ENCODE results near the gene TMEM167B.
"Not testable (repeated sequence)": the region's sequence is repeated elsewhere in the genome, so short reads cannot be mapped to it uniquely, and the experiment has no call there.

Gene TMEM167B

DNA sequence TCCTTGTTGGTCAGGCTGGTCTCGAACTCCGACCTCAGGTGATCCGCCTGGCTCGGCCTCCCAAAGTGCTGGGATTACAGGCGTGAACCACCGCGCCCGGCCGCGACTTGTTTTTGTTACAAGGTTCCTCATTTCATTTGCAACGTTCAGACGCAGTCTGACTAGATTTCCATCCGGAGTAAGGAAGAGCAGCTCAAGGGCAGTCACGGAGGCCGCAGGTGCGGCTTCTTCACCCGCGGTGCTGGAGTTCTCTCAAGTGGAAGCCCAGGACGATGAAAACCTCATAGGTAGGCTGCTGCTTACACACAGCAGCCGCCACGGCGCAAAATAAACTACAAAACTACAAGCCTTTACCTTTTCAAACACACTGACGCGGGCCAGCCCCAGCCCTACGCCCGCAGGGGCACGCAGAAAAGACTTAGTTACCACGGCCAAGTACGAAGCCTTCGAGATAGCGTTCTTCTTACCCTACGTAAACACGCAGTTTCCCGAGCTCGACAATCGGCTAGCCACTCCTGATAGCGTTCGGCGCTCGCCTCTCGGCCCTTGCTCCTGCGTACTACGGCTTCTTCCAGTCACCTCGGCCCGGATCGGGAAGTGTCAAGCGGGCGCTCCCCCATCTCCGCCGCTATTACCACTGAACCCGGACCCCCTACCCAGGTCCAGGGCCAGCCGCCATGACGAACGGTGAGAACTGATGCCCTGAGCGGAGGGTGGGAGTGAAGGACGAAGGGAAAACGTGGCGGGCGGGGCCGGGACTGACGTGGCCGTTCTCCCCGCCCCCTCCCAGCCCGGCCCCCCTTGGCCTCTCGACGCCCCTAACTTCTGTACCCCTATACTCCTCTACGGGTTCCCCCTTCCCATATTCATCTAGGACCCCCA is at the start of gene TMEM167B:
Gene TMEM167B (plus strand): TSS at position 569 of the 882 bp plus-strand sequence. CDS start 109 bp downstream, at position 678.
- no peak for TF ChIP-seq Cebpa-rat (IDR thresholded peaks at IDR 0.05)
- peak within 1 kb of the TSS; percentile 85 for H3K4me3 ChIP-seq
- peak within 1 kb of the TSS; percentile 88 for H3K4me2 ChIP-seq
- H3K27ac ChIP-seq: peak within 1 kb of the TSS; percentile 76
- peaks cover 30% of the 10 kb centered on the region for H3K4me1 ChIP-seq
- peaks cover 23% of the 10 kb centered on the region for H3K36me3 ChIP-seq
- H3K9me3 ChIP-seq: no peaks in the 10 kb centered on the region
- peak within 1 kb of the TSS; percentile 81 for H3K9ac ChIP-seq
- H3K27me3 ChIP-seq: no peaks in the 10 kb centered on the region
- peaks cover under 1% of the 10 kb centered on the region; the same call in 1 of the 2 replicates for H4K20me1 ChIP-seq

DNA sequence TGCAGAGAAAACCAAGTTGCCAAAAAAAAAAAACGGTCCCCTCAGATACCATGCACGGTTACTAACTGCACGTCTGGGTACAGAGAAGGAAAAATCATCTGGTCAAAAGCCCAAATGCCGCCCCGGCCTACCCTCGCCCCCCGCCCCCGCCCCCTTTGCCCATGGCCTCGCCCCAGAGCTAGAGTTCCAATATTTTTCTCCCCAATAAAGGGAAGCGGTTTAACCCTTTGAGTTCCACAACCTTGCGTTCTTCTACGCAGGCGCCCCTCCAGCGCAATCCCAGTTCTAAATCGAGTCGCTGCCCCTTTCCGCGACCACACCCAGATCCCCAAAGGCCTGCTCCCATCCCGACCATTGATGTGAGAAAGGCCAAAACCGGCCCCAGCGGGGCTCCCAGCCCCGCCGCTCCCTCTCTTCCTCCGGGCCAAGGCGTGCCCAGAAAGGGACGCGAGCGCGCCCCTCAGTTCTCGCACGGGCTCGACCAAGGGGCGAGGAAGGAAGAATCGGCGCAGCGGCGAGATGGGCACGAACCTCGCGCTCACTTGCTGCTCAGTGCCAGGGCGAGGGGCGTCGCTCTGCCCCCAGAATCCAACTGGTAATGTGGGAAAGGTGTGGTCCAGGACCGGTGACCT is 49.5 kb upstream of the TMEM167B start:
- Histone ChIP-seq H3K27ac (peak overlapping the region; percentile 78), H3K27me3 (no peaks in the 10 kb centered on the region), H3K4me2 (peak overlapping the region; percentile 89), H3K4me1 (peaks cover 19% of the 10 kb centered on the region), H3K4me3 (peak overlapping the region; percentile 99), H3K36me3 (peaks cover 5% of the 10 kb centered on the region; the same call in 1 of the 2 replicates), H3K9me3 (no peaks in the 10 kb centered on the region), H3K9ac (peak overlapping the region; percentile 87), H4K20me1 (peaks cover 24% of the 10 kb centered on the region)
- TF ChIP-seq Cebpa-rat (IDR thresholded peaks at IDR 0.05): no peak

DNA sequence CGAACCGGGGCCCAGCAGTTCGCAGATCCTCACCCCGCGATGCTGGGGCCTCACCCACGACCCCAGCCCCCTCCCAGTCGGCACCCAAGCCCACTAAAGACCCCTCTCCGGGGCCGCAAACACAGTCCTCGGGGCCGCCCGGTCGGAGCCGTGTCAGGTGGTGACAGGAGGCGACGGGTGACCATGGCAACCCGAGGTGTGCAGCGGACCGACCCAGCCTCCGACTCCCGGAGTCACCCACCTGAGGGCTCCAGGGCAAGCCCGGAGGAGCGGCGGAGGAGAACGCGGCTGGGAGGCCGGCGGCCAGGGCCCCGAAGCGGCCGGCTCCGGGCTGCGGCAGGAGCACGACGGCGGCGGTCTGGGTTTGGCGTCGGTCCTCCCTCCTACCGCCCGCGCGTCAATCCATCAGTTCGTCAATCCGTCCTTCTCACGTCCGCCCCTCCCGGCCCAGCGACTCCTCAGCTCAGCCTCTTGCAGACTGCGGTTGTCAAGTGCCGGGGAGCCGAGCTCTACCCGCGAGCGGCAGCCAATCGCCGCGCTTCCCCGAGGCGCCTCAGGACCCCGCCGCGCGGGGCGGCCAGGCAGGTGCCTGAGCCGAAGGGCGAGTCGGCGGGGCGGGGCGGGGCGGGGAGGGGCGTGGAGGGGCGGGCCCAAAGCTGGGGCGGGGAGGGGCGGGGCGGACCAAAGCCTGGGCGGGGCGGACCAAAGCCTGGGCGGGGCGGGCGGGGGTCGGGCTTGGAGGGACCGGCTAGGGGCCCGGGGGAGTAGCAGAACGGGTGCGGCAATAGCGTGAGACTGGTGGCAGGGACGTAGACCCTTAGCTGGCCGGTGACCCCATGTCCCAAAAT is 48.7 kb upstream of the TMEM167B start, which contains the start of gene WDR47:
Gene WDR47 (minus strand): TSS at position 482 of the 848 bp plus-strand sequence. CDS start 18,590 bp downstream, outside the sequence.
- peak within 1 kb of the TSS; percentile 87 for H3K9ac ChIP-seq
- peaks cover 18% of the 10 kb centered on the region; the same call in 1 of the 2 replicates for H4K20me1 ChIP-seq
- peaks cover 19% of the 10 kb centered on the region for H3K4me1 ChIP-seq
- TF ChIP-seq Cebpa-rat (IDR thresholded peaks at IDR 0.05): no peak
- H3K27me3 ChIP-seq: no peaks in the 10 kb centered on the region
- peak within 1 kb of the TSS; percentile 89 for H3K4me2 ChIP-seq
- no peaks in the 10 kb centered on the region for H3K9me3 ChIP-seq
- H3K36me3 ChIP-seq: no peaks in the 10 kb centered on the region
- peak within 1 kb of the TSS; percentile 99 for H3K4me3 ChIP-seq
- peak within 1 kb of the TSS; percentile 78 for H3K27ac ChIP-seq

DNA sequence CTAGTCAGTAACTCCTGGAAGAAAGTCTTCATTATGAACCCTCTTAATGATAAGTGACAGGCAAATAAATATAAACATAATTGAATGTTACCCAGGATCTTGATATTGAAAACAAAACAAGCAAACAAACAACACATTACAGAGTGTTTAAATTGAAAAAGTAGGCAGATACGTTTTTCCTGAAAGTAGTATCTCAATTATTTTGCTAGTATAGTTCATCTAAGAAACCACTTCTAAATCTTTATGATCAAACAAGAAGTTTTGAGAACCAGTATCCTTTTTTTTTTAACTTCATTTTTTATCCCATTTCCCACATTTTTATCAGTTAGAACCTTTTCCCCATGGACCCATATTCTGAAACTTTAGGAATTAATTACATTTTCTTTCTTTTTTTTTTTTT is 45.0 kb upstream of the TMEM167B start:
- peaks cover 6% of the 10 kb centered on the region; the same call in 1 of the 2 replicates for H4K20me1 ChIP-seq
- H3K9ac ChIP-seq: no peak overlapping the region
- H3K9me3 ChIP-seq: no peaks in the 10 kb centered on the region
- TF ChIP-seq Cebpa-rat (IDR thresholded peaks at IDR 0.05): no peak
- H3K4me1 ChIP-seq: peaks cover 5% of the 10 kb centered on the region; the same call in 1 of the 2 replicates
- H3K4me2 ChIP-seq: no peak overlapping the region
- no peak overlapping the region for H3K27ac ChIP-seq
- no peaks in the 10 kb centered on the region for H3K27me3 ChIP-seq
- no peak overlapping the region for H3K4me3 ChIP-seq
- no peaks in the 10 kb centered on the region for H3K36me3 ChIP-seq

DNA sequence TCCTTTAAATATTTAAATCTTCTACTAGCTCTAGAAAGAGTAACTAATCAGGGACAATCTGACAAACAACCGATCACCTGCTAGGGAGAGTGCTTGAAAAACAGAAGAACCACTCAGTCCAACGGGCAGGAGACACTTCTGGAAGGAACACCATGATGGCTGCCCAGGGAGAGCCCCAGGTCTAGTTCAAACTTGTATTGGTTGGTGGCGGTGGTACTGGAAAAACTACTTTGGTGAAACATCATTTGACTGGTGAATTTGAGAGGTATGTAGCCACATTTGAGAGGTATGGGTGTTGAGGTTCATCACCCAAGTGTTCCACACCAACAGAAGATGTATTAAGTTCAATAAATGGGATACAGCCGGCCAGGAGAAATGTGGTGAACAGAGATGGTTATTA is 43.9 kb upstream of the TMEM167B start:
- TF ChIP-seq Cebpa-rat (IDR thresholded peaks at IDR 0.05): no peak
- Histone ChIP-seq H3K9ac (no peak overlapping the region), H3K36me3 (no peaks in the 10 kb centered on the region), H3K27me3 (no peaks in the 10 kb centered on the region), H3K27ac (no peak overlapping the region), H3K9me3 (no peaks in the 10 kb centered on the region), H3K4me2 (no peak overlapping the region), H3K4me3 (no peak overlapping the region), H3K4me1 (peaks cover 5% of the 10 kb centered on the region; the same call in 1 of the 2 replicates), H4K20me1 (peaks cover 2% of the 10 kb centered on the region; the same call in 1 of the 2 replicates)

DNA sequence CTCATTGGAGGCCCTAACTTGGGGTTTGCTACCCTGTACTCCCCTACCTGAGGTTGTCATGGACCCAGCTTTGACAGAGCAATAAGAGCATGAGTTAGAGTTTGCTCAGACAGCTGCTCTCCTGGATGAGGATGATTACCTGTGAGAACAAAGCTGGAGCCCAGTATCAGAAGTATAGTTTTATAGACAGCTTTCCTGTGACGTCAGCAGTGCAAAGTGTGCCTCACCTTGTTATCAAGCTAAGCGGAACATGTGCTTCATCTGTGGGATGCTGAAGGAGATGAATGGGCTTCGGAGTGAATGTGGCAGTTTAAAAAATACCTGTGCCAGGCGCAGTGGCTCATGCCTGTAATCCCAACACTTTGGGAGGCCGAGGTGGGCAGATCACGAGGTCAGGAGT is 43.2 kb upstream of the TMEM167B start:
- Histone ChIP-seq H4K20me1 (no peaks in the 10 kb centered on the region), H3K9ac (no peak overlapping the region), H3K4me2 (no peak overlapping the region), H3K27me3 (no peaks in the 10 kb centered on the region), H3K4me1 (peaks cover 4% of the 10 kb centered on the region; the same call in 1 of the 2 replicates), H3K9me3 (peaks cover 3% of the 10 kb centered on the region; the same call in 1 of the 2 replicates), H3K27ac (no peak overlapping the region), H3K36me3 (no peaks in the 10 kb centered on the region), H3K4me3 (no peak overlapping the region)
- no peak for TF ChIP-seq Cebpa-rat (IDR thresholded peaks at IDR 0.05)

DNA sequence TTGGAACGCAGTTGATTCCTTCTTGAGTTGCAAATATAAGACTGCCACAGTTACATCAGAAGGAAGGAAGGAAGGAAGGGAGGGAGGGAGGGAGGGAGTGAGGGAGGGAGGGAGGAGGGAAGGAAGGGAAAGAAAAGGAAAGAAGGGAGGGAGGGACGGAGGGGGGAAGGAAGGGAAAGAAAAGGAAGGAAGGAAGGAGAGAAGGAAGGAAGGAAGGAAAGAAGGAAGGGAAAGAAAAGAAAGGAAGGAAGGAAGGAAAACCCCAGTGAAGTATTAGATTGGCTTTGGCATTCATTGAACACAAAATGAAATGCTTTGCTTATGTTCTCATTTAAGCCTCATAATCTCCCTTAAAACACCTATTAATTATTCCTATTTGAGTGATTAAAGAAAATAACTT is 42.2 kb upstream of the TMEM167B start:
- H3K27me3 ChIP-seq: no peaks in the 10 kb centered on the region
- H3K4me3 ChIP-seq: no peak overlapping the region
- no peak overlapping the region for H3K27ac ChIP-seq
- no peak overlapping the region for H3K9ac ChIP-seq
- no peaks in the 10 kb centered on the region for H3K36me3 ChIP-seq
- no peaks in the 10 kb centered on the region for H4K20me1 ChIP-seq
- H3K4me1 ChIP-seq: no peaks in the 10 kb centered on the region
- no peak for TF ChIP-seq Cebpa-rat (IDR thresholded peaks at IDR 0.05)
- peaks cover 10% of the 10 kb centered on the region; the same call in 1 of the 2 replicates for H3K9me3 ChIP-seq
- H3K4me2 ChIP-seq: no peak overlapping the region

DNA sequence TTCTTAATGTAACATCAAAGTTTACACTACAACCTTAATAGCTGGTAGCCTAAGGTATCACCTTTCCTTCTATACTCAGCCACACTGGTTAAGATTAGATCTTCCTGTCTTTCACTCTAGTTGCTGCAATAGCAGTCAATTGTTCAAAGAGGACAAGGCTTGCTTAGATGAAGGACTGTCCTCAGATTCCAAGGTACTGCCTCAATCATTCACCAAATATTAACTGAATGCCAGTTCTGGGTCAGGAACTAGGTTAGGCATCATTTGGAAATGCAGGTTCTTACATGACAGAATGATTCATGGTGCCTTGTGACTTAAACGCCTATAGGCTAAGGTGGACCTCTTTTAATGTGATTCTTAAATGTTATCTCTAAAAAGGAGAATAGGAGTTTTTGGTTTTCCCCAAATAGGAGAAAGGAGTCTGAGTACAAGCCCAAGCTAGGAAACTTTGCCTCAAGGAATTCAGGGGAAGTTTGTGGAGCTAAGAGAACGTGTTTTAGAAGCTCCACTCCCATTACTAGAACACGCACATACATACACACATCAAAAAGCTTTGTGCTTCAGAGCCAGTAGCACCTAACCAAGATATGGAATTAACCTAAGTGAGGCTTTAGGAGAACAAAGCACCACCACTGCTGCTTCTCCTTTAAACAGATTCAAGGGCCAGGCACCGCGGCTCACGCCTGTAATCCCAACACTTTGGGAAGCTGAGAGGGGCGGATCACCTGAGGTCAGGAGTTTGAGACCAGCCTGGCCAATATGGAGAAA is 40.2 kb upstream of the TMEM167B start:
- Histone ChIP-seq H4K20me1 (no peaks in the 10 kb centered on the region), H3K9ac (no peak overlapping the region), H3K4me1 (no peaks in the 10 kb centered on the region), H3K27me3 (no peaks in the 10 kb centered on the region), H3K36me3 (no peaks in the 10 kb centered on the region), H3K27ac (no peak overlapping the region), H3K4me3 (no peak overlapping the region), H3K4me2 (no peak overlapping the region), H3K9me3 (peaks cover 13% of the 10 kb centered on the region; the same call in 1 of the 2 replicates)
- no peak for TF ChIP-seq Cebpa-rat (IDR thresholded peaks at IDR 0.05)

DNA sequence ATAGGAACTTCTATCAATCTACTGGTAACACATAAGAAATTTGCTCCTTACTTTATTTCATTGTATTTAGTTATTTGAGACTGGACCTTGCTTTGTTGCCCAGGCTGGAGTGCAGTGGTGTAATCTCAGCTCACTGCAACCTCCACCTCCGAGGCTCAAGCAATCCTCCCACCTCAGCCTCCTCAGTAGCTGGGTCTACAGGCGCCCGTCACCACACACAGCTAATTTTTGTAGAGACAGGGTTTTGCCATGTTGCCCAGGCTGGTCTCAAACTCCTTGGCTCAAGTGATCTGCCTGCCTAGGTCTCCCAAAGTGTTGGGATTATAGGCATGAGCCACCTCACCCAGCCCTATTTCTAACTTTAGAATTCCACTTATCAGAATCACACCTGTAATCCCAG is 38.4 kb upstream of the TMEM167B start:
- H3K36me3 ChIP-seq, H3K9ac ChIP-seq, H3K4me1 ChIP-seq, H3K27ac ChIP-seq, H3K4me3 ChIP-seq, H4K20me1 ChIP-seq, H3K4me2 ChIP-seq, H3K27me3 ChIP-seq: not testable (repeated sequence)
- peaks cover 13% of the 10 kb centered on the region; the same call in 1 of the 2 replicates for H3K9me3 ChIP-seq

Measured in BLaER1 (cell line).